Activated naive CD8-positive, alpha-beta T cell (primary cell): ENCODE data around the gene DUSP7.

ENCODE experiments used
- H3K27ac Mint-ChIP-seq: one replicate; pipeline ENCODE4 v1.8.0; 2021; ENCODE audit warnings: mixed read lengths
- H3K27me3 Mint-ChIP-seq: one replicate; pipeline ENCODE4 v1.8.0; 2021; ENCODE audit warnings: mixed read lengths
- H3K36me3 Mint-ChIP-seq: one replicate; pipeline ENCODE4 v1.8.0; 2021; ENCODE audit warnings: mixed read lengths
- H3K4me1 Mint-ChIP-seq: one replicate; pipeline ENCODE4 v1.8.0; 2021; ENCODE audit warnings: low read depth, mixed read lengths
- H3K4me3 Mint-ChIP-seq: one replicate; pipeline ENCODE4 v1.8.0; 2021; ENCODE audit warnings: mild to moderate bottlenecking, mixed read lengths
- H3K9me3 Mint-ChIP-seq: one replicate; pipeline ENCODE4 v1.8.0; 2021; ENCODE audit warnings: low read depth, mixed read lengths

The DUSP7 gene

DNA sequence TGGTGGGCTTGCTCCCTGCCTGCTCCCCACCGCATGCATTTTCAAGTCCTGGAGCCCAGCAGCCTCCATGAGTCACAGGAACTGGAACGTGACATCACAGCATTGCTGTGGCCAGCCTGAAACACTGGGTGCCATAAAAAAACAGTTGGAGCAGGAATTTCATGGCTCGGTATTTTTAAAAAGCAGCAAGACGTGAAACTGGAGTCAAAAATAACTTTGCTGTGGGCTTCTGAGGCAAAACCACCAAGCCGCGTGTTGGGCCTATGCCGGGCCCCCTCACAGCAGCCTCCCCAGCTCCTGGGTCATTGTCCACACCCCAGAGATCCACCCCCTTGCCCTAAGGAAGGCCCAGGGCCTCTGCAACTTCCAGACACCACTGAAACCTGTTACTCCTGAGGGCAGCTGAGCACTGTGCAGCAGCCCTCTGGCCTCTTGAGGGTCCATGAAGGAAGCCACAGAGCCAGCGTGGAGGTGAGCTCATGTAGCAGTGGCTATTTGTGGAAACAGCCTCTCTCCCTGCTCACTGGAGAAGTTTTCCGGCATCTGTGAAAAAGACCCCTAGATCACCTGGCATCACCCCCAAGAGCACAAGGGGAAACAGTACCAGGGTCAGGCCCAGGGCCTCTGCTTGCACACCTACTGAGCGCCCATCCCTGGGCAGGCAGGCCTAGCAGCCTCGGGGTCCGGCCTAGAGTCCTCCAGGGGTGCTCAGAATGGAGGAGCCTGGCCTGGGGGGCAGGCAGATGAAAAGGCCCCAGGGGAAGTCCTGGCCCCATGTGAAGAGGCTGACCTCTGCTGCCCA lies 34.0 kb upstream of the DUSP7 start:
- H3K4me1 Mint-ChIP-seq: peaks cover 25% of the 10 kb centered on the region
- no peaks in the 10 kb centered on the region for H3K27me3 Mint-ChIP-seq
- H3K9me3 Mint-ChIP-seq: no peaks in the 10 kb centered on the region
- no peak overlapping the region for H3K4me3 Mint-ChIP-seq
- H3K27ac Mint-ChIP-seq: no peak overlapping the region
- no peaks in the 10 kb centered on the region for H3K36me3 Mint-ChIP-seq

DNA sequence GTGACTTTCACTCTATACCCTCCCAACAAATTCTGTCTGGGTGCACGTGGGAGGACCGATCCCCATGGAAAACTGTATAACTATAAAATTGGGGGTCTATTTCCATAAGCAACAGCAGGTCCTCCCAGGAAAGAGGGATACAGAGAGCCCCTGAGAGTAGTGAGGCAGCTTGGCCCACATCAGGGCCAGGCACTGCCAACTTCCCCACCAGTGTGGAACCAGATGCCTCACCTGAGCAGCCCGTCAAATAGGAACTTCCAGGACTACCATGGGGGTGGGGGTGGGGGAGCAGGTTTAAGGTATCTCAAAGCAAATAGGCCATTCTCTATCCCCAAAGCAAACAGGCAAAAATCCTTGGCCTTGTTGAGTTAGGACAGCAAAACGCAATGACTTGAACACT lies 33.3 kb upstream of the DUSP7 start:
- Mint-ChIP-seq H3K27ac (no peak overlapping the region), H3K36me3 (no peaks in the 10 kb centered on the region), H3K9me3 (no peaks in the 10 kb centered on the region), H3K4me3 (no peak overlapping the region), H3K27me3 (no peaks in the 10 kb centered on the region), H3K4me1 (peaks cover 26% of the 10 kb centered on the region)

DNA sequence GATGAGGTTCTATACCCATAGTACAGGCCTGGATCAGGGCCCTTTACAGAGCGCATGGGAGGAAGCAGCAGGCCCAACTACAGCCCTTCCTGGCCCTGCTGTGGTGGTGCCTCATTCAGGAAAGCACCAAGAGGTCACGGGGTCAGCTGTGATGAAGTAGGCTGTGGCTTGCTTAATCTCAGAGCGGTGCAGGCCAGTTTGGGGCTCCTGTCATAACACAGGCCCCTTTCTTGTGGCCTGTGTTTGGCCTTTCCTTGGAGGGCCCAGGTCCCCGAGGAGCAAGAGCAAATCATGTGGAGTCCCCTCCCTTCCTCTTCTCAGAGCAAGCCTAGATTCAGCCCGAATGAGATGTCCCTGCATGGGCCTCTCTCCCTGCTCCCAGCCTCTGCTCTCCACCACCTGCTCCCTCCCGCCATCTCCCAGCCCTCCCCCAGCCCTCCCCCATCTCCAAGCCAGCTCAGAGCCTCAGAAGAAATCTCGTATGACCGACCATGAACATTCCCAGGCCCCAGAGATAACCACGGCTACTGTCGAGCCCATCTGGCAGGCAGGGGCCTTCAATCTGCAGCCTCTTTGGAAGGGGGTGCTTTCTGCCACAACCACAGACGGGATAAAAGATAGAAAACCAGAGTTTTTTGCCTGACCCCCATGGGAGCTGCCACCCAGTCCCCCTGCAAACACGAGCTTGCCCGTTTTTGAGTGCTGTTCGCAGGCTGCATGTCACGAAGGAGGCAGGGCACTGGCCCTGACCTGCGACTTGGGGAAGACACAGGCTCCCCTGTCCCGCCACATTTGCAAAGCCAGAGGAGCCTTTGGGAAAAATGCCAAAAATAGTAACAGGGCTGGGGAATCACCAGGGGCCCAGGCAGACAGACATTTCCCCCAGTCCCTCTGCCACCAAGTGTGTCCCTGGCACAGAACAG lies 32.3 kb upstream of the DUSP7 start:
- Mint-ChIP-seq H3K36me3 (no peaks in the 10 kb centered on the region), H3K9me3 (no peaks in the 10 kb centered on the region), H3K4me3 (no peak overlapping the region), H3K27me3 (no peaks in the 10 kb centered on the region), H3K27ac (no peak overlapping the region), H3K4me1 (peaks cover 27% of the 10 kb centered on the region)

DNA sequence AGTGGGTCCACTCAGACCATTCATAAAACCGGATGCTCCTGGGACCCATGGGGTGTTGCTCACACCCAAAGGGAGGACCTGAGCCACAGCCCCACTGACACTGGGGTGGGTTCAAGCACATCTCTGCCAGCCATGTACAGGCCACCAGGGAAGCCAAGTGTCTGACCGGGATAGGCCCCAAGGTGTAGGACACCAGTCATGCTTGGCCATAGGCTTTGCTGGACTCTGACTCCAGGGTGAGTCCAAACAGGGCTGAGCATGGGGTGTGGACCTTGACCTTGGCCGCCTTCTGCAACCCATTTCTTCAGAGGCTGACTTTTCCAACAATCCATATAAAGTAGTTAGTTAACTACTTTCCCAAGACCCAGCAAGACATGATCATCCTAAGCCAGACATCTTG lies 31.4 kb upstream of the DUSP7 start:
- Mint-ChIP-seq H3K4me1 (peaks cover 27% of the 10 kb centered on the region), H3K9me3 (no peaks in the 10 kb centered on the region), H3K4me3 (no peak overlapping the region)

DNA sequence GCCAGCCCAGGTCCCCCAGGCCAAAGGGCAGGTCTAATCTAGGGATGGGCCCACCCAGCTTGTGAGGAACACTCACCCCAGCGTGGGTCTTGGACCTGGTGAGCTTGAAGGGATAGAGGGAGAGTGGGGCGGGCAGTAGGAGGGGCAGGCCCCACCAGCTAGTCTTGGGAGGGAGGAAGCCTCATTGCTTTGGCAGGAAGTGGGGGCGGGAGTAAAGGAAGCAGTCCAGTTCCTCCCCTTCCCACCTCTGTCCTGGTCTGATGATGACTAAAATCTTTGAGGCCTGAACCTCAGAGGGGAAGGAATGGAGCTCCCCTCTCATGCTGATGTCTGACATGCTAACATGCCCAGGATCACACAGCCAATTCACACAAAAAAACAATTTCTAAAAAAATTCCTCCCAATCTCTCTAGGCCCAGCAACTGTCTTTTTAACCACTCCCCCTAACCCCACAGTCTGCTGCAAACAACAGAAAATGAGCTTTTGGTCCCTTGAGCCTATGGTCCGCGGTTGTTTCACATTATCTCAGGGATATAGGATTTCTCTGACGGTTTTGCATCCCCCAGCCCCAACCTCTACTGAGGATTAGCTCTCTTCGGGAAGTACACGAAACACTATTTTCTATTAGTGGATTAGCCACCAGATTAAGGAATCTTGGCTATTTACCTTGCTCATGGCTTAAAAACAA lies 30.7 kb upstream of the DUSP7 start:
- no peak overlapping the region for H3K4me3 Mint-ChIP-seq
- no peaks in the 10 kb centered on the region for H3K27me3 Mint-ChIP-seq

More for the DNA sequence above, 31.4 kb upstream of the DUSP7 start:
- Mint-ChIP-seq H3K27ac (no peak overlapping the region), H3K36me3 (no peaks in the 10 kb centered on the region), H3K27me3 (no peaks in the 10 kb centered on the region)

DNA sequence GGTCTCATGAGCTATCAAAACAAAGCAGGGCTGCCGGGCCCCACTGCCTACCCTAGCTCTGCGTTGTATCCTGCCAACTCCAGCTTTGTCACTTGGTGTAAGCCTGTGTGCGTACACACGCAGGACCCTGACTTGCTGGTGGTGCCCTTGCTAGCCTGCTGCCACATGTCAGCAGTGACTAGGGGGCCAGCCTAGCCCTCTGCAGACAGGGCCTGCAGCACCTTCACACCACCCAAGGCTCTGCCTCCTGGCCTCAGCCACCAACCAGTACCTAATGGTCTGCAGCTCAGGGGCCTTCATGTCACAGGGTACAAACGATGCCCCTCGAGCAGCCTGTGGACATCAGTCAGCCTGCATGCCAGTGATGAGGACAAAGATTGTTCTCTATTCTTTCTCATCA lies 30.1 kb upstream of the DUSP7 start:
- H3K27me3 Mint-ChIP-seq: no peaks in the 10 kb centered on the region
- H3K36me3 Mint-ChIP-seq: no peaks in the 10 kb centered on the region
- no peaks in the 10 kb centered on the region for H3K9me3 Mint-ChIP-seq
- H3K4me1 Mint-ChIP-seq: peaks cover 27% of the 10 kb centered on the region
- H3K4me3 Mint-ChIP-seq: peak overlapping the region; percentile 9
- H3K27ac Mint-ChIP-seq: no peak overlapping the region

More for the DNA sequence above, 30.7 kb upstream of the DUSP7 start:
- peak overlapping the region; percentile 41 for H3K27ac Mint-ChIP-seq
- peaks cover 27% of the 10 kb centered on the region for H3K4me1 Mint-ChIP-seq
- no peaks in the 10 kb centered on the region for H3K9me3 Mint-ChIP-seq
- no peaks in the 10 kb centered on the region for H3K36me3 Mint-ChIP-seq

DNA sequence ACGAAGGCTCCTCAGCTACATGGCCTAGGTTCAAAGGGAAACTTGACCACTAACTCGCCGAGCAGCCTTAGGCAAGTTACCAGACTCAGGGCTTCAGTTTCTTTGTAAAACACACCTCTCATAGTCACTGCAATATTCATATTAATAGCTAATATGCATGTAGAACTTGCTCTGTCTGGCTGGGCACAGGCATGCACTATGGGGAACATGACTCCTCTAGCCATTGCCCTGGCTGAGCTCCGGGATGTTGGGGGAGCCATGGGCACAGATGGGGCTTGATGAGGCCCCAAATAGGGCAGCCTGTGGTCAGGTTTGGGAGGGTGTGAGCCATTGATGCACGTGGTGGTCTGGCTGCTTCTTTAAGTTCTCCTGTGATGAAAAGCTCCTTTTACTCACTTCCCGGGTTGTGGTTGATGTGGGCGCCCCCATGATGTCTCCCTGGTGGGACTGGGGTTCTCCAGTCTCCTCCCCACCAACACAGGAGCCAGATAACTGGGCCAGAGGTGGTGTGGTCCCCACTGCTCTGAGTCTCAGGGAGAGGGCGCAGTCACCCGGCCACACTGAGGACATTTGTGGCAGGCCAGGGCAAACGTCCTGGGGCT lies 29.4 kb upstream of the DUSP7 start:
- no peak overlapping the region for H3K4me3 Mint-ChIP-seq
- no peaks in the 10 kb centered on the region for H3K36me3 Mint-ChIP-seq
- no peaks in the 10 kb centered on the region for H3K27me3 Mint-ChIP-seq
- H3K4me1 Mint-ChIP-seq: peaks cover 27% of the 10 kb centered on the region
- no peak overlapping the region for H3K27ac Mint-ChIP-seq
- no peaks in the 10 kb centered on the region for H3K9me3 Mint-ChIP-seq

DNA sequence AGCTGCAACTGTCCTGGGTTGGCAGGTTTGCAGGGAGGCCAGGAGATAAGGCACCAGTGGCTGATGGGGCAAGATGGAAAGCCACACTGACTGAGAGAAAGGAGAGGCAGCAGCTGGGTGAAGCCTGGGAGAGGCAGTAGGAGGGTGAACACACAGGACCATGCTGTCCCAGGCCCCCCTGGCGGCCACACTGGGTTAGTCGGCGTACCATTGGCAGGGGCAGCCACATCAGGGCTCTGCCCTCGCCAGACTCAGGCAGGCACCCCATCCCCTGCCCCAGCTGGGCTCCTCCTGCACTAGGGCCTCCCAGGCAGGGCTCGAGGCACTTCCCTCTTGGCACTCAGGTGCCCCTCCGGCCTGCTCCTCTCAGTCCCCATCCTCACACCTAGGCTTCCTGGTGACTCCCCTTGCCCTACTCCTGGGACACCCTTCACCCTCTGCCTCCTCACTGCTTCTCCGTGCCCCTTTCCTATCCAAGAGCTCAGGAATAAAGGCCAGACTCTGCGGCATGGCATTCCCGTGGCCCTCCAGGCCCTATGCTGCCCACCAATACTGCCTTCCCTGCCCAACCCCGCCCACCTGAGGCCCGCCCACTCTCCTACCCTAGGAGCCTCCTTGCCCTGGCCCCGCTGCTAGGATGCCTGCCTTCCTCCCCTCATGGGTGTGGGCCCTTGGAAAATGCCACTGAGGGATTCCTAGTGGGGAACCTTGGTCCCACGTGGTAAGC lies 28.7 kb upstream of the DUSP7 start:
- Mint-ChIP-seq H3K4me1 (peaks cover 27% of the 10 kb centered on the region), H3K27me3 (no peaks in the 10 kb centered on the region), H3K4me3 (no peak overlapping the region), H3K36me3 (no peaks in the 10 kb centered on the region), H3K27ac (no peak overlapping the region), H3K9me3 (no peaks in the 10 kb centered on the region)

DNA sequence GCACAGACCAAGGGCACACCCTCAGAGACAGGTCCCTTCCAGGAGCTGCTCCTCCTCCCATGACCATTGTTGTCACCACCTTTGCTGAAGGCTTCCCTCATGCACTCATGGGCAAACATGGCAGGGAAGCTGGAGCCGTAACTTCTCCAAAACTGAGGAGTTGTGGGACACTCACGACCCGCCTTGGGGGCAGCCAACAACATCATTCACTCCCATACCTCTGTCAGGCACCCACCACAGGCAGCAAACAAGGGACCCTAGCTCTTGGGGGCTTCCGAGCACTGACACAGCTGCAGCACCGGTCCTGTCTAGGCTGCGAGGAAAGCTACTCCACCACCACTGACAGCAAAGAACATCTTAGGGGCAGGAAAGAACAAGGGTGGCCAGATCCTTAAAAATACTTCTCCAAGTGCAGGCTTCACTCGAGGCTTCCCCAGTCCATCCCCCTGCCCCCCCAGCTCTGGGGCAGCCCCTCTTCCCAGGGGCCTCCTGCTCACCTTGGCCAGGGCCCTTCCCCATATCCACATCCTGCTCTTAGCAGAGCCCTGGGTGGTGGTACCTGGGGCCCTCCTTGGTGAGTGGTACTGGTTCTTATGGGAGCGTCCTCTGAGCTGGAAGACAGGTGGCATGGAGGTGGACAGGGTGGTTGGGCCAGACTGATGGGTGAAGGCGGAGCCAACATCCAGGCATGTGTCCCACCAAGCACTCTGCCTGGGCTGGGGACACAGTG lies 28.0 kb upstream of the DUSP7 start:
- H3K27ac Mint-ChIP-seq: no peak overlapping the region
- H3K27me3 Mint-ChIP-seq: no peaks in the 10 kb centered on the region
- H3K9me3 Mint-ChIP-seq: no peaks in the 10 kb centered on the region
- H3K4me3 Mint-ChIP-seq: no peak overlapping the region
- peaks cover 27% of the 10 kb centered on the region for H3K4me1 Mint-ChIP-seq
- H3K36me3 Mint-ChIP-seq: no peaks in the 10 kb centered on the region

DNA sequence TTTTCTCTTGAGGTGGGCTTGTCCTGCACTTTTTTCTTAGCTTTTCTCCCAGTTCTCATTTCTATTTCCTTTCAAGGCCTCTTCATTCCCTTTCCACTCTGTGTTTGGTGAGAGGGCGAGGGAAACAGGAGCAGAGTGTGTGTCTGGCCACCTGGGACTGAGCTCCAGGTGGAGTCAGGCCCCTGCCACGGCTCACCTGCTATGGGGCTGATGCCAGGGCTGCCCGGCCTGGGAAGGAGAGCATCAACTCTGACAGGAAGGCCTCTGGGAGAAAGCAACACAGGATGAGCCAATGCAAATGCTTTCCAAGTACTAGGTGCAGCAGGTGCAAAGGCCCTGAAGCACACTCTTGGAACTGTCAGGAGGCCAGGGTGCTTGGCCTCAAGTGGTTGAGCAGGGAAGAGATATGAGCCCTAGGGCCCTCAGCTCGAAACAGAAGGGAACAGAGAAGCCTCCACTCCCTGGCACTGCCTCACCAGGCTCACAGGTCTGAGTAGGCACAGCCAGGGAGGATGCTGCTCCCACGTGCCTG lies 27.3 kb upstream of the DUSP7 start:
- Mint-ChIP-seq H3K4me1 (peaks cover 27% of the 10 kb centered on the region), H3K9me3 (no peaks in the 10 kb centered on the region), H3K36me3 (no peaks in the 10 kb centered on the region), H3K27me3 (no peaks in the 10 kb centered on the region), H3K4me3 (no peak overlapping the region), H3K27ac (no peak overlapping the region)

DNA sequence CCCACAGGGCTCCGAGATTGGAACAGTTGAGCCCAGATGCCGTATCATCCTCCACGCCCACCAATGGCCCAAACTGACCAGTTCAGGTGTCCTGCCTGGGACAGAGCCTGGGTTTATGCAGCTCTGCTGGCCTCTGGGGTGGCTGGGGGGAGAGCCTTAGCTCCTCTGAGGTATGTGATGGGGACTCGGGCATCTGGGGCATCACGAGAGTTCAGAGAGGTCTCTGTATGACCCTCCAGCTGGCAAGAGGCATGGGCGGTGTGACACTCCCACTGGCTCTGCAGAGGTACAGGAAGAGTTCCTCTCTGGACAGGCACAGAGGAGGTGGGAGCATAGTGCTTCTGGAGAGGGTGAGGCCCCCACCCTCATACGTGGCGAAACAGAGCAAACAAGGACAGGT lies 26.6 kb upstream of the DUSP7 start:
- peaks cover 27% of the 10 kb centered on the region for H3K4me1 Mint-ChIP-seq
- H3K4me3 Mint-ChIP-seq: no peak overlapping the region

DNA sequence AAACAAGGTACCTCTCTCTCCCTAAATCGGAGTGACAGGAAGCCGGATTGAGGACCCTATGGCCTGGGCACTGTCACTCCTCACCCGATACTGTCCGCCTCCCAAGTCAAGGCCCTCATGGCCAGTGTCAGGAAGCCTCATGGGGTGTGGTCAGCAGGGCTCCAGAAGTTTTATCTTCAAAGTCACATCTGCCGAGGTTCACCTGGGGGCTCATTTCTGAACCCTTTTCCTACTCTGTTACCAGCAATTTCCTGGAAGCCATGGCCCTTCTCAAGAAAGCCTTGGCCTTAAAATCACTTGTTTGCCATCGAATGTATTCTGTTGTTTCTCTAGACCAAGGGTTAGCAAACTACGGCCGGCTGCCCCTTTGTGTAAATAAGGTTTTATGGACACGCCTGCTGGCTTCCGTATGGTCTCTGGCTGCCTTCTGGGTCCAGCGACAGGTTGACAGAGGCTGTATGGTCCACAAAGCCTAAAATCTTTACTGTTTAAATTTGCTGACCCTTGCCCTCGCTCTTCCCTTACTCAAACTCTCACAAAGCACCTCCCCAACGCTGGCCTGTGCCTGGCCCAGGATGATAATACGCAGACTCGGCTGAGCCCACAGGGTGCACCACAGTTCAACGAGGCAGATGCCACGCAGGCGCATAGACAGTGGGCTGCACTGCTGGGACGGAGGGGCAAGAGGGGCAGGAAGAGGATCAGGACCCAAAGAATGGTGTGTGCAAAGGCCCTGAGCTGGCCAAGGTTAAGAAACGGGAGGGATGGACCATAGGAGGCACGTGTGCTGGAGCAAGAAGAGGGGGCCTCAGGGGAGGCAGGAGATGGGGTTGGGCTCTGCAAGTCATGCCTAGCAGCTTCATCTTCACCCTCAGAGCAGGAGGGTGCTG lies 24.7 kb upstream of the DUSP7 start:
- H3K27me3 Mint-ChIP-seq: no peaks in the 10 kb centered on the region
- H3K27ac Mint-ChIP-seq: no peak overlapping the region
- H3K9me3 Mint-ChIP-seq: no peaks in the 10 kb centered on the region
- H3K4me1 Mint-ChIP-seq: peaks cover 10% of the 10 kb centered on the region
- H3K36me3 Mint-ChIP-seq: no peaks in the 10 kb centered on the region
- no peak overlapping the region for H3K4me3 Mint-ChIP-seq

More for the DNA sequence above, 26.6 kb upstream of the DUSP7 start:
- Mint-ChIP-seq H3K27ac (no peak overlapping the region), H3K36me3 (no peaks in the 10 kb centered on the region), H3K27me3 (no peaks in the 10 kb centered on the region), H3K9me3 (no peaks in the 10 kb centered on the region)

DNA sequence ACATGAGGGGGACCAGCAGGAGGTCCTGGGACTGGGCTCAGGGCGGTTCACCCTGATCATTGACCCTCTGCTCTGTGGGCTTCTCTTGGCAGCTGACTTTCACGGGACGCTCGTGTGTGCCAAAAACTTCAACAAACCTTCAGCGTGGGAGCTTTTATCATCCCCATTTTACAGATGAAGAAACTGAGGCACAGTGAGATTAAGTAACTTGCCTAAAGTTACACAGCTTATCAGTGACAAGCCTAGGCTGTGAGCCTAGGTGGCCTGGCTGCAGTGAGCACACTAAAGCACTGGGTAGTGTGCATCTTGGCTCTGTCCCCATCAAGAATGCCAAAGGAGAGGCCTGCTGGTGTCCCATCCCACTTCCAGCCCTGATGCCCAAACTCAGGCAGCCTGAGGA lies 23.6 kb upstream of the DUSP7 start:
- peaks cover 2% of the 10 kb centered on the region for H3K4me1 Mint-ChIP-seq
- no peaks in the 10 kb centered on the region for H3K36me3 Mint-ChIP-seq
- no peaks in the 10 kb centered on the region for H3K9me3 Mint-ChIP-seq
- no peak overlapping the region for H3K4me3 Mint-ChIP-seq
- no peaks in the 10 kb centered on the region for H3K27me3 Mint-ChIP-seq
- H3K27ac Mint-ChIP-seq: no peak overlapping the region
